H1 (cell line): ENCODE measurements around the gene INTS2. TPM values are rescaled to one million over a fixed set of nuclear protein-coding genes. Genes with fewer than 3 reads are reported as not detected.

Experiments
- CREB1 ChIP-seq: IDR thresholded peaks from 2 replicates; pipeline ENCODE4 v1.6.1; 2012; ENCODE audit warnings: inconsistent platforms
- EGR1 ChIP-seq: IDR thresholded peaks from 2 replicates; pipeline ENCODE4 v1.6.1; 2011; ENCODE audit warnings: low read depth, low read length, borderline replicate concordance
- POLR2A ChIP-seq, 2 experiments: IDR thresholded peaks; 1 replicate in 1 of 2; 2 replicates in 1 of 2; pipeline ENCODE4 v1.6.1; 2011; ENCODE audit warnings: low read depth in 2 of 2, low read length in 2 of 2, mild to moderate bottlenecking in 2 of 2; ENCODE audit errors: control extremely low read depth in 1 of 2
- RBBP5 ChIP-seq: IDR thresholded peaks from 2 replicates; pipeline ENCODE4 v1.7.1; 2012; ENCODE audit warnings: low read depth, mild to moderate bottlenecking, inconsistent platforms, low read length, moderate library complexity, borderline replicate concordance
- polyA plus RNA-seq, 7 experiments: library from polyadenylated mRNA; depleted of rRNA in 3 of 7; stranded (reverse) in 5 of 7; unstranded in 2 of 7; fragments of >200 nt in 5 of 7; fragments of 200-250 nt in 2 of 7; gene quantifications; 1 replicate in 5 of 7; 2 replicates in 1 of 7; 4 replicates in 1 of 7; pipeline versions ENCODE4 v1.2.1 to v1.2.3, GENCODE V29; 2011 to 2013; ENCODE audit warnings: missing spikeins in 2 of 7, mixed read lengths in 2 of 7
- total RNA-seq: library from RNA; stranded (reverse); fragmentation: NEBNext Ultra II Directional; extraction: Animal tissue kit (Norgen Biotek cat#: 25700); gene quantifications from 2 replicates; pipeline ENCODE4 v1.2.1, GENCODE V29; 2021
- TF ChIP-seq, protein P1 (sequence below): IDR thresholded peaks from 2 replicates; pipeline ENCODE4 v1.6.1; 2012; ENCODE audit warnings: inconsistent platforms

The INTS2 gene
- total and polyA plus RNA-seq, 2 of the 8 experiments (the other 6 are each of a cell fraction or from before 2014, with no cell fraction given): 9.4 to 21.8 TPM

DNA sequence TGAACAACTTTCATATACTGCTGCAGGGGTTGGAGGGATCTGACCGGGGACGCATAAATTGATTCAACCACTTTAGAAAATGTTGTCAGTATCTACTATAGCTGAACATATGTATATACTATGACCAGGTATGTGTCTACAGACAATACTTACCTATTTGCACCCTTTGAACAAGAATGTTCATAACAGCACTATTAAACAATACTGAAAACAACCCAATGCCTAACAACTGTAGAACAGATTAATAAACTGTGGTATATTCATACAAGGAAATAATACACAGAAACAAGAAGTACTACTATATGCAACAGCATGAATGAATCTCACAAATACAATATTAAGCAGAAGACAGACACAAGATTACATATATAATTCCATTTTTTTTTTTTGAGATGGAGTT is 74.9 kb downstream of the INTS2 start (continued):
- TF ChIP-seq RBBP5 (no peak), EGR1 (no peak), CREB1 (no peak), POLR2A (IDR thresholded peaks at IDR 0.05; ENCODE audit: control extremely low read depth in 1 of 2, low read depth in 2 of 2, low read length in 2 of 2) (no peak)
- TF ChIP-seq, protein P1, sequence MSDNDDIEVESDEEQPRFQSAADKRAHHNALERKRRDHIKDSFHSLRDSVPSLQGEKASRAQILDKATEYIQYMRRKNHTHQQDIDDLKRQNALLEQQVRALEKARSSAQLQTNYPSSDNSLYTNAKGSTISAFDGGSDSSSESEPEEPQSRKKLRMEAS: no peak
